ENCODE data around the gene ALDH4A1. TPM values are rescaled to one million over a fixed set of nuclear protein-coding genes. Genes with fewer than 3 reads are reported as not detected.

ALDH4A1 gene
- total and polyA plus RNA-seq, 2 of the 4 experiments (the other 2 are of a cell fraction): 8.6 to 21.1 TPM

DNA sequence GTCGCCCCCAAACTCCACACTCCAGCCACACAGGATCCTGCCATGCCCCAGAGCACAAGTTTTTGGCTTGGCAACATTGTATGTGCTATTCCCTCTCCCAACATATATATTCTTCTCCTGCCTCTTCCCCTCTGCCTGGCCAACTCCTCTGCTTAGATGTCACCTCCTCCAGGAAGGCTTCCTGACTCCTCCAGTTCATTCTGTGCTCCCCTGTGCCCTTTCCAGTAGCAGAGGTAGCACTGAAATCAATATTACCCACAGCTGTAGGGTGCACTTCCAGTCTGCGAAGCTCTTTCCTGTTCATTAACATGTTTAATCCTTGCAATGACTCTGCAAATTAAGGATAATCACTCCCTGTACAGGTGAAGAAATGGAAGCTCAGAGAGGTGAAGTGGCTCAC, 21.2 kb downstream of the ALDH4A1 start:
- no peak for DNase-seq
- WGBS, 2 experiments (ENCODE audit: extremely low coverage in 2 of 2, insufficient read length in 1 of 2): no CpG with 5 or more reads among the region's 2 CpGs
- no peak overlapping the region for H2BK15ac ChIP-seq (ENCODE audit: low read depth, low read length)
- intact Hi-C loops (cut with micrococcal nuclease): no loop called here
- dilution Hi-C loops (cut with HindIII; ENCODE audit: low sequenced_read_pairs, unreplicated experiment): no loop called here
- peaks cover 2% of the 10 kb centered on the region for H3K36me3 ChIP-seq (ENCODE audit: control insufficient read depth, insufficient read depth, low read length)
- H2AFZ ChIP-seq (replicated peaks; ENCODE audit: low read length, poor library complexity): no peak overlapping the region
- no peak overlapping the region for H3K23ac ChIP-seq (ENCODE audit: low read depth, low read length)
- H2BK20ac ChIP-seq (ENCODE audit: low read depth, low read length): no peak overlapping the region
- H4K91ac ChIP-seq (ENCODE audit: insufficient read depth, low read depth, low read length): no peak overlapping the region
- H3K14ac ChIP-seq (replicated peaks; ENCODE audit: low read depth, low read length): no peak overlapping the region
- no peaks in the 10 kb centered on the region for H3K27me3 ChIP-seq (ENCODE audit: control insufficient read depth, insufficient read depth, low read length)
- H3K9ac ChIP-seq (ENCODE audit: low read depth, low read length): no peak overlapping the region
- H3K4me1 ChIP-seq (ENCODE audit: control insufficient read depth, insufficient read depth, low read length): peaks cover 4% of the 10 kb centered on the region
- POLR2A ChIA-PET (ENCODE audit: unreplicated experiment): no interaction called here
- no peak overlapping the region for H2BK120ac ChIP-seq (ENCODE audit: low read depth, low read length)
- CTCF ChIA-PET: no interaction called here
- no peak overlapping the region for H2BK5ac ChIP-seq (ENCODE audit: low read depth, low read length, poor library complexity, severe bottlenecking)
- H2AK5ac ChIP-seq (ENCODE audit: low read depth, low read length): no peak overlapping the region
- in situ Hi-C loops (cut with MboI; ENCODE audit: low sequenced_read_pairs): no loop called here
- H3K18ac ChIP-seq (ENCODE audit: low read depth, low read length): no peak overlapping the region
- H3K79me1 ChIP-seq (ENCODE audit: low read depth in 1 of 2, low read length in 2 of 2): no peaks in the 10 kb centered on the region
- no peaks in the 10 kb centered on the region for H3K9me3 ChIP-seq (ENCODE audit: control insufficient read depth, insufficient read depth, low read length)
- peak overlapping the region; percentile 42 for H2AK9ac ChIP-seq (replicated peaks; ENCODE audit: low read depth, low read length, poor library complexity)
- no peak overlapping the region for H3K27ac ChIP-seq (ENCODE audit: insufficient read depth, low read length)
- H4K20me1 ChIP-seq (ENCODE audit: insufficient read depth, low read length): no peaks in the 10 kb centered on the region; the same call in none of the 2 replicates
- no peak overlapping the region for H4K8ac ChIP-seq (ENCODE audit: low read depth in 2 of 2, low read length in 2 of 2)
- H3K4ac ChIP-seq (ENCODE audit: low read depth, low read length): no peak overlapping the region
- TF ChIP-seq, protein P1, sequence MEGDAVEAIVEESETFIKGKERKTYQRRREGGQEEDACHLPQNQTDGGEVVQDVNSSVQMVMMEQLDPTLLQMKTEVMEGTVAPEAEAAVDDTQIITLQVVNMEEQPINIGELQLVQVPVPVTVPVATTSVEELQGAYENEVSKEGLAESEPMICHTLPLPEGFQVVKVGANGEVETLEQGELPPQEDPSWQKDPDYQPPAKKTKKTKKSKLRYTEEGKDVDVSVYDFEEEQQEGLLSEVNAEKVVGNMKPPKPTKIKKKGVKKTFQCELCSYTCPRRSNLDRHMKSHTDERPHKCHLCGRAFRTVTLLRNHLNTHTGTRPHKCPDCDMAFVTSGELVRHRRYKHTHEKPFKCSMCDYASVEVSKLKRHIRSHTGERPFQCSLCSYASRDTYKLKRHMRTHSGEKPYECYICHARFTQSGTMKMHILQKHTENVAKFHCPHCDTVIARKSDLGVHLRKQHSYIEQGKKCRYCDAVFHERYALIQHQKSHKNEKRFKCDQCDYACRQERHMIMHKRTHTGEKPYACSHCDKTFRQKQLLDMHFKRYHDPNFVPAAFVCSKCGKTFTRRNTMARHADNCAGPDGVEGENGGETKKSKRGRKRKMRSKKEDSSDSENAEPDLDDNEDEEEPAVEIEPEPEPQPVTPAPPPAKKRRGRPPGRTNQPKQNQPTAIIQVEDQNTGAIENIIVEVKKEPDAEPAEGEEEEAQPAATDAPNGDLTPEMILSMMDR (conservative IDR thresholded peaks at IDR 0.05; ENCODE audit: low read depth, low read length): no peak
- TF ChIP-seq, protein P2, sequence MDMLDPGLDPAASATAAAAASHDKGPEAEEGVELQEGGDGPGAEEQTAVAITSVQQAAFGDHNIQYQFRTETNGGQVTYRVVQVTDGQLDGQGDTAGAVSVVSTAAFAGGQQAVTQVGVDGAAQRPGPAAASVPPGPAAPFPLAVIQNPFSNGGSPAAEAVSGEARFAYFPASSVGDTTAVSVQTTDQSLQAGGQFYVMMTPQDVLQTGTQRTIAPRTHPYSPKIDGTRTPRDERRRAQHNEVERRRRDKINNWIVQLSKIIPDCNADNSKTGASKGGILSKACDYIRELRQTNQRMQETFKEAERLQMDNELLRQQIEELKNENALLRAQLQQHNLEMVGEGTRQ (IDR thresholded peaks at IDR 0.05; ENCODE audit: low read depth, low read length): no peak
- TF ChIP-seq RCOR1 (IDR thresholded peaks at IDR 0.05; ENCODE audit: insufficient replicate concordance, low read length): no peak
- TF ChIP-seq RFX5 (IDR thresholded peaks at IDR 0.05; ENCODE audit: low read depth, low read length): no peak
- no peak for TF ChIP-seq NFE2L2 (IDR thresholded peaks at IDR 0.05; ENCODE audit: low read depth, low read length)
- TF ChIP-seq SMC3 (IDR thresholded peaks at IDR 0.05; ENCODE audit: low read depth, low read length): no peak
- no peak for TF ChIP-seq MAFK (IDR thresholded peaks at IDR 0.05; ENCODE audit: low read depth, low read length)
- TF ChIP-seq, protein P3, sequence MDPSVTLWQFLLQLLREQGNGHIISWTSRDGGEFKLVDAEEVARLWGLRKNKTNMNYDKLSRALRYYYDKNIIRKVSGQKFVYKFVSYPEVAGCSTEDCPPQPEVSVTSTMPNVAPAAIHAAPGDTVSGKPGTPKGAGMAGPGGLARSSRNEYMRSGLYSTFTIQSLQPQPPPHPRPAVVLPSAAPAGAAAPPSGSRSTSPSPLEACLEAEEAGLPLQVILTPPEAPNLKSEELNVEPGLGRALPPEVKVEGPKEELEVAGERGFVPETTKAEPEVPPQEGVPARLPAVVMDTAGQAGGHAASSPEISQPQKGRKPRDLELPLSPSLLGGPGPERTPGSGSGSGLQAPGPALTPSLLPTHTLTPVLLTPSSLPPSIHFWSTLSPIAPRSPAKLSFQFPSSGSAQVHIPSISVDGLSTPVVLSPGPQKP (IDR thresholded peaks at IDR 0.05; ENCODE audit: borderline replicate concordance, low read depth, low read length): no peak
- no peak for TF ChIP-seq MXI1 (IDR thresholded peaks at IDR 0.05; ENCODE audit: borderline replicate concordance, low read depth, low read length)
- TF ChIP-seq FOS (IDR thresholded peaks at IDR 0.05; ENCODE audit: low read depth, low read length): no peak
- no peak for TF ChIP-seq CEBPB (IDR thresholded peaks at IDR 0.05; ENCODE audit: low read depth, low read length)
- no peak for TF ChIP-seq POLR2A (IDR thresholded peaks at IDR 0.05; ENCODE audit: low read depth, low read length)
- no peak for TF ChIP-seq MAZ (IDR thresholded peaks at IDR 0.05; ENCODE audit: borderline replicate concordance, low read depth, low read length)
- no peak for TF ChIP-seq CHD1 (IDR thresholded peaks at IDR 0.05; ENCODE audit: low read depth, low read length)
- no peak for TF ChIP-seq BHLHE40 (IDR thresholded peaks at IDR 0.05; ENCODE audit: low read depth, low read length)
- TF ChIP-seq RAD21 (IDR thresholded peaks at IDR 0.05; ENCODE audit: low read length): no peak
- H3K9me1 ChIP-seq (ENCODE audit: insufficient read depth, low read length): peaks cover 3% of the 10 kb centered on the region; the same call in 1 of the 2 replicates
- BruUV-seq (replicated peaks): no TSS peak
- no peak overlapping the region for H4K5ac ChIP-seq (ENCODE audit: low read depth, low read length)
- no peak overlapping the region for H3K4me3 ChIP-seq (ENCODE audit: insufficient read depth, low read depth, low read length)
- H3K4me2 ChIP-seq (ENCODE audit: low read depth, low read length): no peak overlapping the region
- ATAC-seq (ENCODE audit: low read depth): no peak
- H3K56ac ChIP-seq (ENCODE audit: extremely low read depth, insufficient read depth, low read length): no peak overlapping the region
